H1 (cell line): ENCODE results near the gene POLDIP2. TPM values are rescaled to one million over a fixed set of nuclear protein-coding genes. Genes with fewer than 3 reads are reported as not detected.

Experiments
- CTCF ChIA-PET: fragments of 300-600 bp; sonication (Branson Sonifier 250); formaldehyde crosslinking; loops from one replicate; lab custom pipeline; 2021; ENCODE audit not compliant: partially characterized antibody; lab: Charles Lee
- POLR2A ChIA-PET: fragments of 300-600 bp; sonication (Branson Sonifier 250); formaldehyde crosslinking; loops from one replicate; lab custom pipeline; 2021; ENCODE audit warnings: inconsistent platforms; ENCODE audit not compliant: partially characterized antibody; lab: Charles Lee
- DNase-seq, 2 experiments: peaks; one replicate each; pipeline versions ENCODE4 v3.0.0 to v3.0.0-alpha.2; 2010 to 2022; ENCODE audit warnings: low spot score in 2 of 2, low read depth in 1 of 2, mixed read lengths in 1 of 2
- FAIRE-seq: peaks from 2 replicates; lab custom pipeline; 2011; peaks lifted over from hg19 to GRCh38; lab: Jason Lieb, UNC
- H2AFZ ChIP-seq: 2 replicates; pipeline ENCODE4 v1.8.1; 2012; ENCODE audit warnings: low read length, inconsistent platforms
- H2AK5ac ChIP-seq: 2 replicates; pipeline ENCODE4 v1.6.1; 2013; ENCODE audit warnings: low read depth, low read length
- H2BK120ac ChIP-seq: replicated peaks from 2 replicates; pipeline ENCODE3; 2013; ENCODE audit warnings: low read depth, low read length, inconsistent platforms
- H2BK12ac ChIP-seq: 2 replicates; pipeline ENCODE4 v1.6.1; 2013; ENCODE audit warnings: low read depth, low read length
- H2BK15ac ChIP-seq: 2 replicates; pipeline ENCODE4 v1.6.1; 2013; ENCODE audit warnings: low read length
- H2BK20ac ChIP-seq: 2 replicates; pipeline ENCODE4 v1.6.1; 2013; ENCODE audit warnings: low read length
- H2BK5ac ChIP-seq: 2 replicates; pipeline ENCODE4 v1.6.1; 2013; ENCODE audit warnings: low read depth, low read length
- H3K14ac ChIP-seq: 2 replicates; pipeline ENCODE4 v1.6.1; 2013; ENCODE audit warnings: inconsistent platforms; ENCODE audit not compliant: insufficient read length
- H3K18ac ChIP-seq: 2 replicates; pipeline ENCODE4 v1.6.1; 2013; ENCODE audit warnings: low read length; ENCODE audit errors: extremely low read depth
- H3K23ac ChIP-seq: 2 replicates; pipeline ENCODE4 v1.6.1; 2013; ENCODE audit warnings: inconsistent platforms; ENCODE audit not compliant: insufficient read length
- H3K23me2 ChIP-seq: 2 replicates; pipeline ENCODE4 v1.6.1; 2013; ENCODE audit warnings: low read depth, low read length
- H3K27ac ChIP-seq: 2 replicates; pipeline ENCODE4 v1.6.1; 2011; ENCODE audit warnings: low read depth, low read length, inconsistent platforms
- H3K27me3 ChIP-seq, 4 experiments: replicated peaks in 1 of 4; 1 replicate in 1 of 4; 2 replicates in 3 of 4; pipeline versions ENCODE4 v1.6.1 to v1.8.1; 2011 to 2013; ENCODE audit warnings: low read length in 3 of 4, mild to moderate bottlenecking in 3 of 4, inconsistent platforms in 2 of 4, mixed read lengths in 2 of 4, moderate library complexity in 1 of 4; ENCODE audit not compliant: control insufficient read depth in 3 of 4, insufficient read depth in 3 of 4; ENCODE audit errors: extremely low read depth in 1 of 4
- H3K36me3 ChIP-seq, 4 experiments: 2 replicates each; pipeline versions ENCODE4 v1.6.1 to v1.8.1; 2011 to 2013; ENCODE audit warnings: mild to moderate bottlenecking in 4 of 4, low read length in 3 of 4, moderate library complexity in 2 of 4, control low read depth in 1 of 4, inconsistent platforms in 1 of 4; ENCODE audit not compliant: insufficient read depth in 4 of 4, control insufficient read depth in 2 of 4
- H3K4ac ChIP-seq: replicated peaks from 2 replicates; pipeline ENCODE3; 2013; ENCODE audit warnings: low read length, low read depth, mixed read lengths, inconsistent platforms; ENCODE audit not compliant: insufficient read length
- H3K4me1 ChIP-seq, 4 experiments: replicated peaks in 1 of 4; 1 replicate in 1 of 4; 2 replicates in 3 of 4; pipeline versions ENCODE4 v1.6.1 to v1.8.1; 2011 to 2013; ENCODE audit warnings: low read length in 3 of 4, inconsistent platforms in 2 of 4, mixed read lengths in 1 of 4; ENCODE audit not compliant: insufficient read depth in 4 of 4, control insufficient read depth in 3 of 4
- H3K4me2 ChIP-seq, 2 experiments: 2 replicates each; pipeline versions ENCODE4 v1.6.1 to v1.8.1; 2011 to 2013; ENCODE audit warnings: low read depth in 2 of 2, low read length in 2 of 2, control low read depth in 1 of 2, inconsistent platforms in 1 of 2, mild to moderate bottlenecking in 1 of 2; ENCODE audit not compliant: insufficient read depth in 1 of 2
- H3K4me3 ChIP-seq, 4 experiments: fragments of 200-600, 300-600 bp in 1 of 4; sonication (generic), shearing (Covaris generic), sonication (Bioruptor Twin) in 1 of 4; 2 replicates each; pipeline versions ENCODE4 v1.5.1 to v1.8.1; 2011 to 2016; ENCODE audit warnings: low read length in 4 of 4, low read depth in 3 of 4, control low read depth in 2 of 4, inconsistent platforms in 2 of 4, mild to moderate bottlenecking in 2 of 4, mixed read lengths in 1 of 4, moderate library complexity in 1 of 4; ENCODE audit not compliant: insufficient read depth in 2 of 4; ENCODE audit errors: extremely low read depth in 1 of 4
- H3K56ac ChIP-seq: replicated peaks from 2 replicates; pipeline ENCODE3; 2013; ENCODE audit warnings: low read depth, mild to moderate bottlenecking, mixed read lengths, low read length, inconsistent platforms; ENCODE audit not compliant: insufficient read length
- H3K79me1 ChIP-seq: 2 replicates; pipeline ENCODE4 v1.6.1; 2013; ENCODE audit warnings: low read depth, low read length, control low read depth
- H3K79me2 ChIP-seq, 2 experiments: 2 replicates each; pipeline versions ENCODE4 v1.6.1 to v1.8.1; 2012 to 2013; ENCODE audit warnings: low read length in 2 of 2, mild to moderate bottlenecking in 2 of 2, inconsistent platforms in 1 of 2; ENCODE audit not compliant: insufficient read depth in 2 of 2, control insufficient read depth in 1 of 2
- H3K9ac ChIP-seq, 4 experiments: replicated peaks in 1 of 4; 1 replicate in 1 of 4; 2 replicates in 3 of 4; pipeline versions ENCODE4 v1.6.1 to v1.8.1; 2011 to 2013; ENCODE audit warnings: low read depth in 3 of 4, low read length in 3 of 4, control low read depth in 2 of 4, mild to moderate bottlenecking in 2 of 4, moderate library complexity in 2 of 4, inconsistent platforms in 1 of 4; ENCODE audit errors: extremely low read depth in 1 of 4
- H3K9me3 ChIP-seq, 2 experiments: 2 replicates each; pipeline versions ENCODE4 v1.6.1 to v1.8.1; 2012 to 2013; ENCODE audit warnings: mild to moderate bottlenecking in 2 of 2, moderate library complexity in 2 of 2, control low read depth in 1 of 2, inconsistent platforms in 1 of 2, low read depth in 1 of 2, low read length in 1 of 2, mixed read lengths in 1 of 2; ENCODE audit not compliant: insufficient read depth in 2 of 2
- H4K20me1 ChIP-seq, 2 experiments: replicated peaks in 1 of 2; 2 replicates each; pipeline versions ENCODE3 to v1.8.1; 2011 to 2013; ENCODE audit warnings: inconsistent platforms in 2 of 2, low read length in 2 of 2, mild to moderate bottlenecking in 1 of 2; ENCODE audit not compliant: insufficient read depth in 2 of 2, control insufficient read depth in 1 of 2
- H4K5ac ChIP-seq: 2 replicates; pipeline ENCODE4 v1.6.1; 2013; ENCODE audit warnings: low read length, low read depth, mixed read lengths, inconsistent platforms; ENCODE audit not compliant: insufficient read length
- H4K8ac ChIP-seq: 2 replicates; pipeline ENCODE4 v1.8.0; 2013; ENCODE audit warnings: mild to moderate bottlenecking, moderate library complexity, low read length, inconsistent platforms; ENCODE audit not compliant: insufficient read depth; ENCODE audit errors: extremely low read depth
- H4K91ac ChIP-seq: replicated peaks from 2 replicates; pipeline ENCODE3; 2013; ENCODE audit warnings: low read length, mixed read lengths, inconsistent platforms; ENCODE audit not compliant: insufficient read length
- CTBP2 ChIP-seq: IDR thresholded peaks from 2 replicates; pipeline ENCODE4 v1.7.0; 2011; ENCODE audit warnings: borderline replicate concordance, mild to moderate bottlenecking, moderate library complexity, mixed read lengths, low read length; ENCODE audit not compliant: insufficient read depth, insufficient read length
- EZH2 ChIP-seq: fragments of 200-600 bp; sonication (generic); IDR thresholded peaks from 2 replicates; pipeline ENCODE4 v1.7.1; 2012; ENCODE audit warnings: low read depth, mild to moderate bottlenecking, moderate library complexity, low read length, inconsistent platforms; ENCODE audit not compliant: severe bottlenecking
- GABPA ChIP-seq: IDR thresholded peaks from 2 replicates; pipeline ENCODE4 v1.6.1; 2011; ENCODE audit warnings: mild to moderate bottlenecking, low read length, moderate library complexity, borderline replicate concordance; ENCODE audit not compliant: insufficient read depth
- JUN ChIP-seq: IDR thresholded peaks from 2 replicates; pipeline ENCODE4 v1.6.1; 2011; ENCODE audit warnings: low read depth, mild to moderate bottlenecking, improper control_type of control experiment, low read length
- POLR2A ChIP-seq, 2 experiments: IDR thresholded peaks; 1 replicate in 1 of 2; 2 replicates in 1 of 2; pipeline ENCODE4 v1.6.1; 2011; ENCODE audit warnings: low read depth in 2 of 2, low read length in 2 of 2, mild to moderate bottlenecking in 2 of 2; ENCODE audit errors: control extremely low read depth in 1 of 2
- SP4 ChIP-seq: IDR thresholded peaks from 2 replicates; pipeline ENCODE4 v1.6.1; 2012; ENCODE audit warnings: low read length, inconsistent platforms
- SRF ChIP-seq: IDR thresholded peaks from 2 replicates; pipeline ENCODE4 v1.6.1; 2011; ENCODE audit warnings: mild to moderate bottlenecking, low read depth, low read length, moderate library complexity
- TEAD4 ChIP-seq: IDR thresholded peaks from 2 replicates; pipeline ENCODE4 v1.6.1; 2012; ENCODE audit warnings: low read depth, low read length, inconsistent platforms, mixed read lengths
- WGBS, 2 experiments: shearing (Covaris generic) in 1 of 2; methylation state at CpG; one replicate each; pipeline versions ENCODE4 v1.1.6 to v1.1.7; 2013 to 2015; ENCODE audit warnings: low lambda C conversion rate in 2 of 2, mixed read lengths in 2 of 2, inconsistent platforms in 1 of 2, low coverage in 1 of 2, missing lambda C conversion rate in 1 of 2; ENCODE audit not compliant: insufficient replicate concordance in 2 of 2, insufficient coverage in 1 of 2, insufficient read length in 1 of 2; ENCODE audit errors: extremely low coverage in 1 of 2, missing lambda C conversion rate in 1 of 2; 5-methylcytosine and 5-hydroxymethylcytosine counted together
- polyA plus RNA-seq, 7 experiments: library from polyadenylated mRNA; depleted of rRNA in 3 of 7; stranded (reverse) in 5 of 7; unstranded in 2 of 7; fragments of >200 nt in 5 of 7; fragments of 200-250 nt in 2 of 7; gene quantifications; 1 replicate in 5 of 7; 2 replicates in 1 of 7; 4 replicates in 1 of 7; pipeline versions ENCODE4 v1.2.1 to v1.2.3, GENCODE V29; 2011 to 2013; ENCODE audit warnings: missing spikeins in 2 of 7, mixed read lengths in 2 of 7
- total RNA-seq: library from RNA; stranded (reverse); fragmentation: NEBNext Ultra II Directional; extraction: Animal tissue kit (Norgen Biotek cat#: 25700); gene quantifications from 2 replicates; pipeline ENCODE4 v1.2.1, GENCODE V29; 2021

Gene POLDIP2
- total and polyA plus RNA-seq, 2 of the 8 experiments (the other 6 are each of a cell fraction or from before 2014, with no cell fraction given) = 74.0 to 76.1 TPM

- Histone ChIP-seq H2BK5ac (no peak overlapping the region), H3K4me3 (no peak overlapping the region), H2BK120ac (no peak overlapping the region), H3K4me2 (no peak overlapping the region), H3K23ac (no peak overlapping the region), H3K4ac (no peak overlapping the region), H2AFZ (no peak overlapping the region), H3K56ac (no peak overlapping the region), H3K36me3 (no peaks in the 10 kb centered on the region), H3K4me1 (no peaks in the 10 kb centered on the region), H3K14ac (no peak overlapping the region), H3K79me1 (no peaks in the 10 kb centered on the region), H3K27me3 (no peaks in the 10 kb centered on the region), H3K27ac (no peak overlapping the region), H4K91ac (no peak overlapping the region), H2BK20ac (no peak overlapping the region), H4K20me1 (no peaks in the 10 kb centered on the region), H2BK12ac (no peak overlapping the region), H4K8ac (no peak overlapping the region), H3K23me2 (no peaks in the 10 kb centered on the region), H3K79me2 (no peaks in the 10 kb centered on the region), H3K9ac (no peak overlapping the region), H2AK5ac (no peak overlapping the region), H4K5ac (no peak overlapping the region), H3K18ac (no peak overlapping the region), H3K9me3 (no peaks in the 10 kb centered on the region), H2BK15ac (no peak overlapping the region)
- no peak for FAIRE-seq
- POLR2A ChIA-PET = interaction anchor here (1.2 kb wide), 1 partner anchor 20 kb away, joined by 3 read pairs; no protein-coding TSS in a partner anchor
- 86% methylated on average over 3 of the region's 3 CpGs; no CpG with 5 or more reads in 1 of the 2 experiments for WGBS, 2 experiments
- CTCF ChIA-PET = interaction anchor here (1.4 kb wide), 1 partner anchor 40 kb away, joined by 3 read pairs; no protein-coding TSS in a partner anchor
- TF ChIP-seq JUN = no peak
- TF ChIP-seq SP4 = no peak
- no peak for TF ChIP-seq CTBP2
- TF ChIP-seq TEAD4 = no peak
- TF ChIP-seq POLR2A (IDR thresholded peaks at IDR 0.05; ENCODE audit: control extremely low read depth in 1 of 2, low read depth in 2 of 2, low read length in 2 of 2) = no peak
- TF ChIP-seq SRF = no peak
- TF ChIP-seq EZH2 = no peak
- no peak for TF ChIP-seq GABPA
- no peak for DNase-seq
Measured at GRCh38 chr17:28298449-28298848, 58.9 kb downstream of the POLDIP2 start.
